HEK293T (cell line): ENCODE measurements around the gene FITM2.

ENCODE experiments used
- CTCF ChIA-PET: fragments of 350-600 bp; formaldehyde crosslinking; extraction: SDS; loops from one replicate; lab custom pipeline; 2021; ENCODE audit warnings: antibody characterized with exemption, inconsistent platforms; lab: Yijun Ruan, JAX
- POLR2A ChIA-PET: fragments of 350-600 bp; formaldehyde crosslinking; extraction: SDS; loops from one replicate; lab custom pipeline; 2020; ENCODE audit warnings: antibody characterized with exemption, inconsistent platforms; lab: Yijun Ruan, JAX
- DNase-seq: peaks from one replicate; pipeline ENCODE4 v3.0.0; 2012; ENCODE audit warnings: mixed read lengths; ENCODE audit errors: extremely low spot score
- ARNT ChIP-seq: fragments of 450-650 bp; IDR thresholded peaks from 2 replicates; pipeline ENCODE4 v1.6.1; 2017; ENCODE audit warnings: mild to moderate bottlenecking
- BHLHE40 ChIP-seq: fragments of 450-650 bp; IDR thresholded peaks from 2 replicates; pipeline ENCODE4 v1.6.1; 2016; ENCODE audit warnings: mild to moderate bottlenecking, moderate library complexity, borderline replicate concordance
- CTBP1 ChIP-seq: fragments of 450-650 bp; IDR thresholded peaks from 2 replicates; pipeline ENCODE4 v1.6.1; 2016; ENCODE audit warnings: borderline replicate concordance
- ELF4 ChIP-seq: fragments of 450-650 bp; IDR thresholded peaks from 2 replicates; pipeline ENCODE4 v1.6.1; 2017; ENCODE audit warnings: antibody characterized with exemption
- FOXA1 ChIP-seq: fragments of 450-650 bp; IDR thresholded peaks from 2 replicates; pipeline ENCODE4 v1.6.1; 2016; ENCODE audit warnings: mild to moderate bottlenecking
- FOXK2 ChIP-seq: fragments of 450-650 bp; IDR thresholded peaks from 2 replicates; pipeline ENCODE4 v1.6.1; 2016; ENCODE audit warnings: mild to moderate bottlenecking
- FOXM1 ChIP-seq: fragments of 450-650 bp; IDR thresholded peaks from 2 replicates; pipeline ENCODE4 v1.6.1; 2017; ENCODE audit warnings: mild to moderate bottlenecking, borderline replicate concordance
- HDGF ChIP-seq: fragments of 450-650 bp; IDR thresholded peaks from 2 replicates; pipeline ENCODE4 v1.6.1; 2017; ENCODE audit warnings: antibody characterized with exemption, borderline replicate concordance
- L3MBTL2 ChIP-seq: fragments of 450-650 bp; conservative IDR thresholded peaks from 2 replicates; pipeline ENCODE4 v1.6.1; 2016; ENCODE audit warnings: mild to moderate bottlenecking
- LEF1 ChIP-seq: fragments of 450-650 bp; IDR thresholded peaks from 2 replicates; pipeline ENCODE4 v1.6.1; 2017; ENCODE audit warnings: mild to moderate bottlenecking, borderline replicate concordance
- NFRKB ChIP-seq: fragments of 450-650 bp; IDR thresholded peaks from 2 replicates; pipeline ENCODE4 v1.6.1; 2016; ENCODE audit warnings: mild to moderate bottlenecking, moderate library complexity
- SP1 ChIP-seq: fragments of 450-650 bp; IDR thresholded peaks from 2 replicates; pipeline ENCODE4 v1.6.1; 2017
- SUZ12 ChIP-seq: fragments of 450-650 bp; IDR thresholded peaks from 2 replicates; pipeline ENCODE4 v1.6.1; 2016; ENCODE audit warnings: mild to moderate bottlenecking
- TARDBP ChIP-seq: fragments of 450-650 bp; IDR thresholded peaks from 2 replicates; pipeline ENCODE4 v1.6.1; 2016
- ZNF384 ChIP-seq: fragments of 450-650 bp; IDR thresholded peaks from 2 replicates; pipeline ENCODE4 v1.6.1; 2016
- TF ChIP-seq, protein P1 (sequence below): fragments of 450-650 bp; IDR thresholded peaks from 2 replicates; pipeline ENCODE4 v1.6.1; 2016

Gene FITM2

DNA sequence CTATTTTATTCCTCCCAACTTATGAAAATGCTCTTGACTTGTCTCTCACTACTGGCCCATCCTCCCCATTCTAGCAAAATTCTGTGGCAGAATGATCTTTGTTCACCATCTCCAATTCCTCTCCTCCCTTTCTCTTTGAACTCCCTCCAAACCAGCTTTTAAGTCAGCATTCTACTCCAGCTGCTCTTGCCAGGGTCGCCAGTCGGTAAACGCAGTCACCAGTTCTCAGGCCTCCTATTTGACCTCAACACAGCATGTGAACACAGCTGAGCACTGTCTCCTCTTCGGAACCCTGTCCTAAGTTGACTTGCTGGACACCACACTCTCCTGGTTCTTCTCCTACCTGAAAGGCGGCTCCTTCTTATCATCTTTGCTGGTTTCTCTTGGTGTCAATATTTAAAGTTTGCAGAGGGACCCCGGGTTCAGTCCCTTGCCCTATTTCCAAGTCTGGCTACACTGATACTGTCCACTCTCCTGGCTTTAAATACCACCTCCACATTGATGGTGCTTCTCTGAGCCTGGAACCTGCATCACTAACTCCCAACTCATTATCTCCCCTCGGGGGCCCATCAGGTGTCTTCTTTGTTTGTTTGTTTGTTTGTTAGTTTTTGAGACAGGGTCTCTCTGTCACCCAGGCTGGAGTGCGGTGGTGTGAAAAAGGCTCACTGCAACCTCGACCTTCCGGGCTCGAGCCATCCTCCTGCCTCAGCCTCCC is 36.5 kb downstream of the FITM2 start:
- POLR2A ChIA-PET, result no interaction called here
- no peak for DNase-seq
- no peak for TF ChIP-seq BHLHE40
- TF ChIP-seq NFRKB, result no peak
- no peak for TF ChIP-seq SUZ12
- TF ChIP-seq, protein P1, sequence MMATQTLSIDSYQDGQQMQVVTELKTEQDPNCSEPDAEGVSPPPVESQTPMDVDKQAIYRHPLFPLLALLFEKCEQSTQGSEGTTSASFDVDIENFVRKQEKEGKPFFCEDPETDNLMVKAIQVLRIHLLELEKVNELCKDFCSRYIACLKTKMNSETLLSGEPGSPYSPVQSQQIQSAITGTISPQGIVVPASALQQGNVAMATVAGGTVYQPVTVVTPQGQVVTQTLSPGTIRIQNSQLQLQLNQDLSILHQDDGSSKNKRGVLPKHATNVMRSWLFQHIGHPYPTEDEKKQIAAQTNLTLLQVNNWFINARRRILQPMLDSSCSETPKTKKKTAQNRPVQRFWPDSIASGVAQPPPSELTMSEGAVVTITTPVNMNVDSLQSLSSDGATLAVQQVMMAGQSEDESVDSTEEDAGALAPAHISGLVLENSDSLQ, result no peak
- TF ChIP-seq FOXA1, result no peak
- no peak for TF ChIP-seq ZNF384
- TF ChIP-seq L3MBTL2, result no peak
- no peak for TF ChIP-seq TARDBP
- TF ChIP-seq HDGF, result no peak
- no peak for TF ChIP-seq ELF4
- no peak for TF ChIP-seq LEF1
- no peak for TF ChIP-seq SP1
- no peak for TF ChIP-seq ARNT
- no peak for TF ChIP-seq FOXK2
- no peak for TF ChIP-seq CTBP1
- no peak for TF ChIP-seq FOXM1
- CTCF ChIA-PET, result no interaction called here

DNA sequence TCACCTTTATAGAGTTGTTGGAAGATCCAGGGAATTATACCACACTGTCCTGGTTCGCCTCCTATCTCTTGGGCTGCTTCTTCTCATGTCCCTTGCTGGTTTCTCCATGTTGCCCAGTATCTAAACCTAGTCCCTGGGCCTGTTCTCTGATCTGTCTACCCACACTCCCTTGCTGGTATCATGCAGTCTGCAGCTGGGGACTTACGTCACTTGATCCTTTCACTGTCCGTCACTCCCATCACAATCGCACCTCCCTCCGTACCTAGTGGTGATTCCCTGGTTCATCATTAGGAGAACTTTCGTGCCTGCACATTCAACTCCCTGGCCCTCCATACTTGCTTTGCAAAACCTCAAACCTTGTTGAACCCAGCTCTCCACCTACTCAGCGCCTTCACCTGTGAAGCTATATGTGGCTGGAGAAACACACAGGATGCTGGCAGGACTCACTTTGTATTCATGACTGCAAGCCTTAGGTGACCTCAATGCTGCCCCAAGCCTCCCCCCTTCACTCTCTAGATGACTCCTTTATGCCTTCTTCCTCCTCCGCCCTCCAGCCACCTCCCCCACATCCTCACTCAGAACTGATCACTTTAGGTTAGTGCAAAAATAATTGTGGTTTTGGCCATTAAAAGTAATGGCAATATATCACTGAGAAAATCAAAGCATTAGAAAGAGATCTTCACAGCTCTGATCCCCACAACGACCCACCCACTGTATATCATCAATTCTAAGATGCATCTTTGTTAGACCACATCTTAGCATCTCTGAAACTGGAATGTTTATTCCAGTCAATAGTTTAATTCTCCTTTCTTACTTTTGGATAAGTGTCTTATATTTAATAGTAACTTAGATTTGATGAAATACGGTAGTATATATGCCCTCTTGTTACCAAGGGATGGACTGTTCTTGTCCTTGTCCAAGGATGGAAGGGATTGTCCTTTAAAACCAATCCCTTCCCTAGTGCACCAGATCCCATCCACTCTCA is 37.5 kb downstream of the FITM2 start:
- TF ChIP-seq FOXM1 (no peak), BHLHE40 (no peak), LEF1 (no peak), HDGF (no peak), NFRKB (no peak), CTBP1 (no peak), FOXA1 (no peak), L3MBTL2 (no peak), ARNT (no peak), ELF4 (no peak), SP1 (no peak), FOXK2 (no peak), ZNF384 (no peak), TARDBP (no peak)
- TF ChIP-seq, protein P1, result no peak
- DNase-seq, result no peak
- CTCF ChIA-PET, result interaction anchor here (1.1 kb wide), 1 partner anchor 20 kb away, joined by 4 read pairs; no protein-coding TSS in a partner anchor
- POLR2A ChIA-PET, result no interaction called here

DNA sequence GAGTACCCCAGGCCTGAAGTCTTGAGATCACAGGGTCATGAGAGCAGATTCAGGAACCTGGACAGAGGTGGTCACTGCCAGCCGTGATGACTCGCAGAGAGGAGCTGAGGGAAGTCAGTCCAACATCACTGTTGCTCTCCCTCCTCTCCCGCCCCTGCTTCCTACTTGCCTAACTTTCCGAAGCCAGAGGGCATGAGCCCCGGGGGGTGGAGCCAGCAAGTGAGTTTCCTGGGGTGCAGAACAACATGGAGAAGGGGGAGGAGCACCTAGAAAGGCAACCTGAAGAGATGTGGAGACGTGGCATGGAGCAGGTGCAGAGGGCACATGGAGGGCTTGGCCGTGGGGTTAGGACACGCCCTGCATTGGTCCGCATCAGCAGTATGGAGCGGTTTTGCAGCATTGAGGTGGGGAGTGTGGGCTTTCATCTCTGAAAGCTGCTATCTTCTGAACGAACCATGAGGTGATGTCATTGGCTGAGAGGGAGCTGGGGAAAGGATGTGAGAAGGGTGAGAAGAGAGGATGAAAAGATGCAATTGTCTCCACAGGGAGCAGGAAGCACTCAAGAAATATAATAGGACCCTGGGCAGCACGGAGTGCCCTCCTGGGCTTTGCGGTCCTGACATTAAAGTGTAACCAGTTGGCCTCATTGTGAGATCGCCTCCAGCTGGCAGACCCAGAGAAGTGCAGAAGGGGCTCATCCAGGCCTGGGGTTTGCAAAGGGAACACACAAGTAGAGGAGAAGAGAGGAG is 38.9 kb downstream of the FITM2 start:
- ChIA-PET POLR2A (no interaction called here), CTCF (interaction anchor here (1.1 kb wide), 1 partner anchor 19 kb away, joined by 4 read pairs; no protein-coding TSS in a partner anchor)
- DNase-seq, result peak; percentile 31
- TF ChIP-seq SUZ12 (no peak), LEF1 (no peak), SP1 (no peak), CTBP1 (no peak), ARNT (no peak), NFRKB (no peak), HDGF (no peak), FOXA1 (no peak), TARDBP (no peak), FOXK2 (no peak), L3MBTL2 (no peak), ELF4 (no peak), BHLHE40 (no peak), ZNF384 (no peak), FOXM1 (no peak)
- TF ChIP-seq, protein P1, result no peak

DNA sequence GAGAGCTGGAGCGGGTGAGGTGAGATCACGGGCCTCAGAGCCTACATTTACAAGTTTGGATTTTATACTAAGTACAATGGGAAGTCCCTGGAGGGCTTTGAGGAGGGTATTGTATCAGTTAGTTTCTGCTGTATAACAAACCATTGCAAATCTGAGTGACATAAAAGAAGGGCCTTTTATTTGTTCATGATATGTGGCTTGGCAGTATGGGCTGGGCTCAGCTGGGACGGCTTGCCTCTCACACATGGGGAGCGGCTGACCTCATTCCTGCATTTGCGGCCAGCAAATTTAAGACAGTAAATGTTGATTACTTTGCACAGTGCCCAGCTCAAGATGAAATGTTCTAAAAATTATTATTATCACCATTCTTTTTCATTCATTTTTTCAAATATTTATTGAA is 42.2 kb downstream of the FITM2 start:
- POLR2A ChIA-PET, result no interaction called here
- no peak for DNase-seq
- CTCF ChIA-PET, result no interaction called here
- no peak for TF ChIP-seq SUZ12
- TF ChIP-seq HDGF, result no peak

DNA sequence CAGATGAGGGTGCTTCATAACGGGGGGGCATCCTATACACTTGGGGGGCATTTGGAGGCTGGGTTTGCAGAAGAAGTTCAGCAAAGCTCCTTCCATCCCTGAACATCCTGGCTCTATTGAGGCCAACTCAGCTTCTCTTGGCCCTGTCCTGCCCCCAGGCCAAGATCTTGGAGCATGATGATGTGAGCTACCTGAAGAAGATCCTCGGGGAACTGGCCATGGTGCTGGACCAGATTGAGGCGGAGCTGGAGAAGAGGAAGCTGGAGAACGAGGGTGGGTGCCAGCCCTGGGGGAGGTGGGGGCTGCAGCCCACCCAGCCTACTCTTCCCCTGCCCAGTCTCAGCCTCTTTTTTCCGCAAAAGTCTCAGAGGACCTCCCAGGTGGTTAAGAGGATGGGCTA is 46.7 kb downstream of the FITM2 start:
- POLR2A ChIA-PET, result interaction anchor here (1.4 kb wide), 1 partner anchor 10 kb away, joined by 4 read pairs; no protein-coding TSS in a partner anchor
- no peak for DNase-seq
- CTCF ChIA-PET, result no interaction called here
- TF ChIP-seq FOXK2, result no peak
- no peak for TF ChIP-seq ZNF384
- TF ChIP-seq ARNT, result no peak
- TF ChIP-seq CTBP1, result no peak
- no peak for TF ChIP-seq ELF4
- TF ChIP-seq L3MBTL2, result no peak
- TF ChIP-seq NFRKB, result no peak
- no peak for TF ChIP-seq SUZ12
- TF ChIP-seq, protein P1, result no peak
- TF ChIP-seq LEF1, result no peak
- TF ChIP-seq TARDBP, result no peak
